Measurements from ENCODE around the gene PRMT3. TPM values are rescaled to one million over a fixed set of nuclear protein-coding genes. Genes with fewer than 3 reads are reported as not detected.

Gene PRMT3
- total RNA-seq, 2 experiments from 2014 or later, result 11.2 to 11.8 TPM

DNA sequence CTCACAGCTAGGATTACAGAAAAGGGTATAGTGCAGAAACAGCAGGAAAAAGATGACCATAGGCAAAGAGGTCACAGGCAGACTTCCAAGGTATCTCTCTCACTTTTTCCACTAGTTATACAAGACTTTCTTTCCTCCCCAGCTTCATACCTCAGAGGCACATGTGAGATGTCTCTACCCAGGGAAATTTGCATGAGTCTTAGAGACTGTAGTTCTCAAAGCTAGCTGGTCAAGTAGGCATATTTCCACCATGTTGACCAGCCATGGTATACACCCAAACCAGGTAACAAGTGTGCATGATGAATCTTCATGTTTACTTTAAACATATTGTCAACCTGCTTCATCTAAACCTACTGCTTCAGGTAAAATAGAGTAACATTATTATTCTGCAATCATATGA lies 27.9 kb downstream of the PRMT3 start:
- no peak overlapping the region for H3K4me3 ChIP-seq (ENCODE audit: low read length)
- peaks cover 15% of the 10 kb centered on the region for H3K36me3 ChIP-seq (ENCODE audit: insufficient read depth, low read length)
- TF ChIP-seq, protein P1, sequence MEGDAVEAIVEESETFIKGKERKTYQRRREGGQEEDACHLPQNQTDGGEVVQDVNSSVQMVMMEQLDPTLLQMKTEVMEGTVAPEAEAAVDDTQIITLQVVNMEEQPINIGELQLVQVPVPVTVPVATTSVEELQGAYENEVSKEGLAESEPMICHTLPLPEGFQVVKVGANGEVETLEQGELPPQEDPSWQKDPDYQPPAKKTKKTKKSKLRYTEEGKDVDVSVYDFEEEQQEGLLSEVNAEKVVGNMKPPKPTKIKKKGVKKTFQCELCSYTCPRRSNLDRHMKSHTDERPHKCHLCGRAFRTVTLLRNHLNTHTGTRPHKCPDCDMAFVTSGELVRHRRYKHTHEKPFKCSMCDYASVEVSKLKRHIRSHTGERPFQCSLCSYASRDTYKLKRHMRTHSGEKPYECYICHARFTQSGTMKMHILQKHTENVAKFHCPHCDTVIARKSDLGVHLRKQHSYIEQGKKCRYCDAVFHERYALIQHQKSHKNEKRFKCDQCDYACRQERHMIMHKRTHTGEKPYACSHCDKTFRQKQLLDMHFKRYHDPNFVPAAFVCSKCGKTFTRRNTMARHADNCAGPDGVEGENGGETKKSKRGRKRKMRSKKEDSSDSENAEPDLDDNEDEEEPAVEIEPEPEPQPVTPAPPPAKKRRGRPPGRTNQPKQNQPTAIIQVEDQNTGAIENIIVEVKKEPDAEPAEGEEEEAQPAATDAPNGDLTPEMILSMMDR (IDR thresholded peaks at IDR 0.05), result no peak
- no peak overlapping the region for H3K4me3 Mint-ChIP-seq
- H3K27ac Mint-ChIP-seq, result no peak overlapping the region
- no peaks in the 10 kb centered on the region for H3K9me3 ChIP-seq (ENCODE audit: control insufficient read depth in 1 of 2, insufficient read depth in 1 of 2, low read length in 2 of 2)
- peaks cover 92% of the 10 kb centered on the region for H3K36me3 Mint-ChIP-seq (ENCODE audit: low read depth)
- peaks cover 15% of the 10 kb centered on the region for H3K4me1 Mint-ChIP-seq (ENCODE audit: low read depth)
- ChIA-PET CTCF (no interaction called here), POLR2A (interaction anchor here (0.6 kb wide), 1 partner anchor 26 kb away, joined by 6 read pairs; no protein-coding TSS in a partner anchor)
- intact Hi-C loops (cut with DNase I, micrococcal nuclease), result no loop called here
- H3K27ac ChIP-seq (ENCODE audit: low read depth in 1 of 2, low read length in 2 of 2), result no peak overlapping the region
- ATAC-seq (ENCODE audit: poor library complexity), result no peak
- H3K27me3 Mint-ChIP-seq, result no peaks in the 10 kb centered on the region
- no peak for DNase-seq
- no peaks in the 10 kb centered on the region for H3K9me3 Mint-ChIP-seq
- no peaks in the 10 kb centered on the region for H3K27me3 ChIP-seq (ENCODE audit: control insufficient read depth in 1 of 2, insufficient read depth in 2 of 2, low read length in 2 of 2)
- no peaks in the 10 kb centered on the region for H3K4me1 ChIP-seq (ENCODE audit: insufficient read depth, low read length)

DNA sequence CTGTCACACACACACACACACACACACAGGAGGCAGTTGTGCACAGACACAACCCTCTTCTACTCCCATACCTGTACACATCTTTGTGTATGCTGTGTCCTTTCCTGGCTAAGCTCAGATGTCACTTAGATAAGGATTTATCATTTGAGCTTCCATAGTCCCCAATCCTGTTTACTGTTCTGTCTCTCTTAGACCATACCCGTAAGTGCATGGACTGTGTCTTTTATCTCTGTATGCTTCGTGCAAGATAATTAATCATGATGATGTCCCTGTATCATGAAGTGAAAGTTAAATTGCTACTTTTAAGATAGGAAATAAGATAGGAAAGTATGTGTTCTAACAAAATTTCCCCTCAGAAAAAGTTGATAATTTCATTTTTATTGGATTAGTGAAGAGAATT lies 30.3 kb downstream of the PRMT3 start:
- H3K27ac Mint-ChIP-seq, result no peak overlapping the region
- H3K27me3 ChIP-seq (ENCODE audit: control insufficient read depth in 1 of 2, insufficient read depth in 2 of 2, low read length in 2 of 2), result no peaks in the 10 kb centered on the region
- CTCF ChIA-PET, result no interaction called here
- ATAC-seq (ENCODE audit: poor library complexity), result no peak
- no peak overlapping the region for H3K27ac ChIP-seq (ENCODE audit: low read depth in 1 of 2, low read length in 2 of 2)
- no peak for DNase-seq
- H3K36me3 Mint-ChIP-seq (ENCODE audit: low read depth), result peaks cover 89% of the 10 kb centered on the region
- H3K4me1 Mint-ChIP-seq (ENCODE audit: low read depth), result no peaks in the 10 kb centered on the region
- intact Hi-C loops (cut with DNase I, micrococcal nuclease), result no loop called here
- no peaks in the 10 kb centered on the region for H3K27me3 Mint-ChIP-seq
- H3K36me3 ChIP-seq (ENCODE audit: insufficient read depth, low read length), result peaks cover 24% of the 10 kb centered on the region
- TF ChIP-seq, protein P1 (IDR thresholded peaks at IDR 0.05), result no peak
- no peaks in the 10 kb centered on the region for H3K4me1 ChIP-seq (ENCODE audit: insufficient read depth, low read length)
- POLR2A ChIA-PET, result no interaction called here
- H3K4me3 Mint-ChIP-seq, result no peak overlapping the region
- no peaks in the 10 kb centered on the region for H3K9me3 ChIP-seq (ENCODE audit: control insufficient read depth in 1 of 2, insufficient read depth in 1 of 2, low read length in 2 of 2)
- H3K9me3 Mint-ChIP-seq, result no peaks in the 10 kb centered on the region
- H3K4me3 ChIP-seq (ENCODE audit: low read length), result no peak overlapping the region

DNA sequence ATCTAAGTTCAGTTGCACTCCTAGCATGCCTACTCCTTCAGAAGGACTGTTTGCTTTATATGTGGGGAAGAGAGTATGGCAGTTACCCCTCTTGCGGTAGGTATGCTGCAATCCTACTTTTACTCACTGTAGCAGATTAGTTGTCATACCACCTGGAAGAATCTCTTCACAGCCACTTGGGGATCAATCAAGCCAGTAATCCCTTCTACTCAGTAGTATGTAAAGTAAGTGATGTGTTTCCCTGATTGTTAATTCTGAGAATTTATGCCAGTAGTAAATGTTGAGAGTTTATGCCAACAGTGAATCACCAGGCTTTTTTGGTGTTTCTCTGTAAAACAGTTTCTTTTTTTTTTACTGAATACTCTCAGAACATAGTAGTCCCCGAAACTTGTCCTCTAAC lies 34.4 kb downstream of the PRMT3 start:
- Histone ChIP-seq H3K9me3 (ENCODE audit: control insufficient read depth in 1 of 2, insufficient read depth in 1 of 2, low read length in 2 of 2) (no peaks in the 10 kb centered on the region), H3K4me3 (ENCODE audit: low read length) (no peak overlapping the region), H3K27me3 (ENCODE audit: control insufficient read depth in 1 of 2, insufficient read depth in 2 of 2, low read length in 2 of 2) (no peaks in the 10 kb centered on the region), H3K4me1 (ENCODE audit: insufficient read depth, low read length) (no peaks in the 10 kb centered on the region), H3K36me3 (ENCODE audit: insufficient read depth, low read length) (peaks cover 13% of the 10 kb centered on the region), H3K27ac (ENCODE audit: low read depth in 1 of 2, low read length in 2 of 2) (no peak overlapping the region)
- intact Hi-C loops (cut with DNase I, micrococcal nuclease), result no loop called here
- ChIA-PET POLR2A (no interaction called here), CTCF (no interaction called here)
- Mint-ChIP-seq H3K9me3 (no peaks in the 10 kb centered on the region), H3K27me3 (no peaks in the 10 kb centered on the region), H3K36me3 (ENCODE audit: low read depth) (peaks cover 82% of the 10 kb centered on the region), H3K27ac (no peak overlapping the region), H3K4me1 (ENCODE audit: low read depth) (no peaks in the 10 kb centered on the region), H3K4me3 (no peak overlapping the region)
- DNase-seq, result no peak
- ATAC-seq (ENCODE audit: poor library complexity), result no peak
- TF ChIP-seq, protein P1 (IDR thresholded peaks at IDR 0.05), result no peak

Data from CD4-positive, alpha-beta T cell (primary cell).